Colonic mucosa (tissue), 4 donors: ENCODE measurements around the gene POLR3GL. TPM values are rescaled to one million over a fixed set of nuclear protein-coding genes. Genes with fewer than 3 reads are reported as not detected.

Experiments used
- DNase-seq: peaks from one replicate; pipeline ENCODE4 v3.0.0-alpha.2; 2020
- H3K27ac ChIP-seq: fragments of 200-600 bp; one replicate; pipeline ENCODE4 v1.8.0; 2021
- H3K27me3 ChIP-seq: fragments of 200-600 bp; one replicate; pipeline ENCODE4 v1.8.0; 2021
- H3K36me3 ChIP-seq: fragments of 200-600 bp; one replicate; pipeline ENCODE4 v1.8.0; 2021
- H3K4me1 ChIP-seq: fragments of 200-600 bp; one replicate; pipeline ENCODE4 v1.8.0; 2021; ENCODE audit warnings: mild to moderate bottlenecking
- H3K4me3 ChIP-seq: fragments of 200-600 bp; one replicate; pipeline ENCODE4 v1.8.0; 2021
- H3K9ac ChIP-seq, 2 donors: one replicate each; pipeline ENCODE4 v1.7.0; 2013; ENCODE audit warnings: control low read depth in 2 of 2, low read depth in 2 of 2, low read length in 2 of 2
- H3K9me3 ChIP-seq: fragments of 200-600 bp; one replicate; pipeline ENCODE4 v1.8.0; 2021
- CTCF ChIP-seq: fragments of 200-600 bp; IDR thresholded peaks from one replicate; pipeline ENCODE4 v1.8.0; 2022; ENCODE audit warnings: antibody characterized with exemption, mild to moderate bottlenecking
- intact Hi-C: fragments of 100-400 bp; cut with DNase I; formaldehyde crosslinking; loops from one replicate; pipeline ENCODE4 v1.14.1; 2022
- total RNA-seq, 2 donors: library from RNA; stranded (reverse); fragmentation: NEBNext Ultra II Directional in 1 of 2; extraction: Animal tissue kit (Norgen Biotek cat#: 25700) in 1 of 2; gene quantifications; one replicate each; pipeline ENCODE4 v1.2.1, GENCODE V29; 2021
- donor health status: healthy.
- donor health status: DM: no; HTN: no; CAD: no.
- donor health status: DM: no; HTN: no; CAD: no.

The POLR3GL gene
- total RNA-seq, 2 donors from 2014 or later = 12.6 to 16.1 TPM

DNA sequence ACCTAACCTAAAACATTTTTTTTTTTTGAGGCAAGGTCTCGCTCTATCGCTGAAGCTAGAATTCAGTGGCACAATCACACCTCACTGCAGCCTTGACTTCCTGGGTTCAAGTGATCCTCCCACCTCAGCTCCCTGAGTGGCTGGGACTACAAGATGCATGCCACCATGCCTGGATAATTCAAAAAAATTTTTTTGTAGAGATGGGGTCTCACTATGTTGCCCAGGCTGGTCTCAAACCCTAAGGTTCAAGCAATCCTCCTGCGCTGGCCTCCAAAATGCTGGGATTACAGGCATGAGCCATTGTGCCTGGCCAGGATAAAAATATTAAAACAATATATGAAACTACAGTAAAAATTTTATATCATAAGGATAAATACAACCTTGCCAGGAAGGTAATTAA is 11.6 kb upstream of the POLR3GL start:
- TF ChIP-seq CTCF = no peak
- Histone ChIP-seq H3K9me3 (no peaks in the 10 kb centered on the region), H3K4me3 (no peak overlapping the region), H3K9ac (no peak overlapping the region), H3K27me3 (no peaks in the 10 kb centered on the region), H3K4me1 (peaks cover 8% of the 10 kb centered on the region), H3K27ac (no peak overlapping the region), H3K36me3 (no peaks in the 10 kb centered on the region)
- intact Hi-C loops = no loop called here
- no peak for DNase-seq

DNA sequence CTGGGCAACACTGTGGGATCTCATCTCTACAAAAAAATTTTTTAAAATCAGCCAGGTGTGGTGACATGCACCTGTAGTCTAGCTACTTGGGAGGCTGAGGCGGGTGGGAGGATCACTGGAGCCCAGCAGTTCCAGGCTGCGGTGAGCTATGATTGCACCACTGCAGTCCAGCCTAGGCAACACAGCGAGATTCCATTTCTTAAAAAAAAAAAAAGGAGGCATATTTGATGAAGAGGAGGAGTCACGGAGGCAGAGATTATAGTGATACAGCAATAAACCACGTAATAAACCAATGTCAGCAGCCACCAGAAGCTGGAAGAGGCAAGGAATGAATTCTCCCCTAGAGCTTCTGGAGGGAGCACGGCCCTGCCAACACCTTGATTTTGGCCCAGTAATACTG is 10.6 kb upstream of the POLR3GL start:
- H3K9ac ChIP-seq = no peak overlapping the region
- no peaks in the 10 kb centered on the region for H3K27me3 ChIP-seq
- H3K4me1 ChIP-seq = peaks cover 8% of the 10 kb centered on the region
- intact Hi-C loops = no loop called here
- no peak for DNase-seq
- no peaks in the 10 kb centered on the region for H3K9me3 ChIP-seq
- H3K36me3 ChIP-seq = no peaks in the 10 kb centered on the region
- no peak overlapping the region for H3K27ac ChIP-seq
- no peak overlapping the region for H3K4me3 ChIP-seq
- no peak for TF ChIP-seq CTCF

- H3K27ac ChIP-seq = no peak overlapping the region
- H3K9me3 ChIP-seq = no peaks in the 10 kb centered on the region
Measured at GRCh38 chr1:145955436-145955835, 9.1 kb upstream of the POLR3GL start.

DNA sequence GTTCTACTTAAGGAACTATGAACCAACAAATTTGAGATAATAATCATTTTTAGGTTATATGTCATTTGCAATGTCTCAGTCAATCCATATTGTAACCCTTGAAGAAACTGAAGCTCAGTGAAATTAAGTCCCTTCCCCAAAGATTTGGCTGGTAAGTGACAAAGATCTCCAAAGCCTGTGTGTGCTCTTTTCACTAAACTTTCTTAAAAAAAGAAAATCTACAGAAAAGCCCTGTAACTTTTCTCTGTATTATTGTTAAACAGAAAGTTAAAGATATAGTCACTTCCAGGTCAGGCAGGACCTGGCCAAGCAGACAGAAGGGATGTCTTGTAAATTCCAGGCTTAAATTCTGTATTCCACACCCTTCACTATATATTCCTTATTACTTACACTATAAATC is 8.1 kb upstream of the POLR3GL start:
- DNase-seq = no peak
- TF ChIP-seq CTCF = no peak
- Histone ChIP-seq H3K36me3 (no peaks in the 10 kb centered on the region), H3K9me3 (no peaks in the 10 kb centered on the region), H3K27me3 (peaks cover 15% of the 10 kb centered on the region), H3K9ac (no peak overlapping the region), H3K27ac (peak overlapping the region; percentile 90), H3K4me1 (peaks cover 8% of the 10 kb centered on the region), H3K4me3 (peak overlapping the region; percentile 74)
- intact Hi-C loops = loop anchor here (5.0 kb wide), 1 partner anchor 39 kb away; the partner anchor contains the start of gene PEX11B

More at GRCh38 chr1:145955436-145955835, 9.1 kb upstream of the POLR3GL start:
- Histone ChIP-seq H3K9ac (no peak overlapping the region), H3K27me3 (peaks cover 9% of the 10 kb centered on the region), H3K36me3 (no peaks in the 10 kb centered on the region), H3K4me1 (peaks cover 8% of the 10 kb centered on the region), H3K4me3 (no peak overlapping the region)
- no peak for DNase-seq
- no peak for TF ChIP-seq CTCF
- intact Hi-C loops = loop anchor here (5.0 kb wide), 1 partner anchor 38 kb away; the partner anchor contains the start of gene PEX11B

GRCh38 chr1:145956781-145957442 is 7.6 kb upstream of the POLR3GL start:
- Histone ChIP-seq H3K36me3 (no peaks in the 10 kb centered on the region), H3K27me3 (peaks cover 21% of the 10 kb centered on the region), H3K27ac (peak overlapping the region; percentile 90), H3K4me3 (peak overlapping the region; percentile 74), H3K9me3 (no peaks in the 10 kb centered on the region), H3K4me1 (peaks cover 13% of the 10 kb centered on the region), H3K9ac (peak overlapping the region; percentile 44 to 70)
- intact Hi-C loops = loop anchor here (5.0 kb wide), 1 partner anchor 40 kb away; the partner anchor contains the start of gene PEX11B
- no peak for DNase-seq
- no peak for TF ChIP-seq CTCF
